GM10248 (cell line): ENCODE measurements around the gene PLCD4.
A peak's percentile ranks its signal among the peaks of the same experiment; 100 is the strongest.

ENCODE experiments used
- CTCF ChIA-PET: fragments of 300-600 bp; sonication (Branson Sonifier 250); formaldehyde crosslinking; extraction: SDS; loops from one replicate; lab custom pipeline; 2021; ENCODE audit warnings: antibody characterized with exemption; lab: Yijun Ruan, JAX
- POLR2A ChIA-PET: fragments of 350-650 bp; sonication (Branson Sonifier 250); formaldehyde crosslinking; extraction: SDS; loops from one replicate; lab custom pipeline; 2020; ENCODE audit warnings: antibody characterized with exemption; lab: Yijun Ruan, JAX
- DNase-seq: peaks from one replicate; pipeline ENCODE4 v3.0.0; 2012; ENCODE audit errors: extremely low spot score
- TF ChIP-seq, protein P1 (sequence below): IDR thresholded peaks from 2 replicates; pipeline ENCODE4 v1.5.1; 2012; ENCODE audit warnings: mild to moderate bottlenecking, low read depth; ENCODE audit errors: extremely low read depth, missing control alignments, control extremely low read depth

The PLCD4 gene

DNA sequence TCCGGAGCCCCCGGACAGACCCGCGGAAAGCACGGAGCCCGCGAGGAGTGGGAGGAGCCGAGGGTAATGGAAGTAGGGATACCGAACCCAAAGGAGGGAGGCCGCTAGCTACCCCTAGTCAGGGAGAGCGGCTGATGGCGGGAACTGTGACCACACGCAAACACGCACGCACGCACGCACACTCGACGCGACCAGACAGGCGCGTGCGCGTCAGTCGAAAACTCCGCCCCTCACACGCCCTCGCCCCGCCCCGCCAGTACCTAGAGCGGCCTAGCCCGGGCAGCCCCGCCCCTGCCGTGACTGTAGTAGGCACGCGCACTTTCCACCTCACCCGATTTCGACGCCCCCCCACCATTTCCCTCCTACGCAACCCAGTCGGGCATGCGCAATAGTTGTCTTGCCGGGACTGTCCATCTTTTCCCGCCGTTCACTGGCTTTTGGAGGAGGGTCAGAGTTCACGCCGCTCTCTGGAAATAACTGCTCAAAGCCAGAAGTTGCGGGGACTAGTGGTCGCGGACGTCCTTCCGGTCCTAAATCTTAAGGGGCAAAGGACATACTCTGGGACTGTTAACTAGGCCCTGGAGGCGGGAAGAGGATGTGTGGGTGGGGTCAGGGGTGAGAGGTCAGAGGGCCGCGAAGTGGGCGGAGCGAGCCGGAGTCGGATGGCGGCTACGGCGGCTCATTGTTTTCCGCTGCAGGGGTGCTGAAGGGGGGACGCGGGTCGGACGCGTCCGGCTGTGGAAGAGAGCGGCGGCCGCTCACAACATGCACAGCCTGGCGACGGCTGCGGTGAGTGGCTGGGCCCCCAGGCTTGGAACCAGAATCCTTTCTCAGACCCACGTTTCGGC is 39.3 kb upstream of the PLCD4 start, which contains the start of the genes CNOT9 and USP37:
Gene CNOT9, plus strand, starts transcription at position 650 of the 848 bp plus-strand sequence. Its CDS starts 116 bp downstream, at position 766.
Gene USP37, minus strand, starts transcription at position 162 of the 848 bp plus-strand sequence. CDS start 9,698 bp downstream, outside the sequence.
- DNase-seq = peak; percentile 98
- TF ChIP-seq, protein P1, sequence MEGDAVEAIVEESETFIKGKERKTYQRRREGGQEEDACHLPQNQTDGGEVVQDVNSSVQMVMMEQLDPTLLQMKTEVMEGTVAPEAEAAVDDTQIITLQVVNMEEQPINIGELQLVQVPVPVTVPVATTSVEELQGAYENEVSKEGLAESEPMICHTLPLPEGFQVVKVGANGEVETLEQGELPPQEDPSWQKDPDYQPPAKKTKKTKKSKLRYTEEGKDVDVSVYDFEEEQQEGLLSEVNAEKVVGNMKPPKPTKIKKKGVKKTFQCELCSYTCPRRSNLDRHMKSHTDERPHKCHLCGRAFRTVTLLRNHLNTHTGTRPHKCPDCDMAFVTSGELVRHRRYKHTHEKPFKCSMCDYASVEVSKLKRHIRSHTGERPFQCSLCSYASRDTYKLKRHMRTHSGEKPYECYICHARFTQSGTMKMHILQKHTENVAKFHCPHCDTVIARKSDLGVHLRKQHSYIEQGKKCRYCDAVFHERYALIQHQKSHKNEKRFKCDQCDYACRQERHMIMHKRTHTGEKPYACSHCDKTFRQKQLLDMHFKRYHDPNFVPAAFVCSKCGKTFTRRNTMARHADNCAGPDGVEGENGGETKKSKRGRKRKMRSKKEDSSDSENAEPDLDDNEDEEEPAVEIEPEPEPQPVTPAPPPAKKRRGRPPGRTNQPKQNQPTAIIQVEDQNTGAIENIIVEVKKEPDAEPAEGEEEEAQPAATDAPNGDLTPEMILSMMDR = no peak
- POLR2A ChIA-PET = no interaction called here
- CTCF ChIA-PET = no interaction called here

DNA sequence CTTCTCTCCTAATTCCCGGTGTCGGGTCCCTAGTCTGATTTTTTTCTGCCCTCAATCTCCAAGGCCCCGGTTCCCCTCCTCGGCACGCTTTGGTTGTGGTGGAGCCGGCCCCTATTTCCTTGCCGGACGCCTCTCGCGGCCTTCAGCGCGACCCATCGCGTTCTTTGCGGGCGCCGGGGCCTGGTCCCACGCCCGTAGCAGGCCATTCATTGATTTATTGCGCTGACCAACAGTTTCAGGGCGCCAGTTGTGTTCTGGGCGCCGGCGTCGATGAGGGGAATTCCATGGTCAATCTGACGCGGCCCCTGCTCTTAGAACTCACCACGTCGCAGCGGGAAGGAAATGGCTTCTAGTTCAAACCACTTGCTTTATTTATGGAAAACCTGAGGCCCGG is 38.7 kb upstream of the PLCD4 start:
- ChIA-PET POLR2A (no interaction called here), CTCF (no interaction called here)
- DNase-seq = peak; percentile 60
- TF ChIP-seq, protein P1 = no peak

GRCh38 chr2:218569661-218570500 is 37.8 kb upstream of the PLCD4 start:
- POLR2A ChIA-PET = no interaction called here
- CTCF ChIA-PET = interaction anchor here (1.1 to 1.7 kb wide), 2 partner anchors 278 to 297 kb away, joined by 3 to 6 read pairs; no protein-coding TSS in a partner anchor
- TF ChIP-seq, protein P1 = no peak
- DNase-seq = no peak

DNA sequence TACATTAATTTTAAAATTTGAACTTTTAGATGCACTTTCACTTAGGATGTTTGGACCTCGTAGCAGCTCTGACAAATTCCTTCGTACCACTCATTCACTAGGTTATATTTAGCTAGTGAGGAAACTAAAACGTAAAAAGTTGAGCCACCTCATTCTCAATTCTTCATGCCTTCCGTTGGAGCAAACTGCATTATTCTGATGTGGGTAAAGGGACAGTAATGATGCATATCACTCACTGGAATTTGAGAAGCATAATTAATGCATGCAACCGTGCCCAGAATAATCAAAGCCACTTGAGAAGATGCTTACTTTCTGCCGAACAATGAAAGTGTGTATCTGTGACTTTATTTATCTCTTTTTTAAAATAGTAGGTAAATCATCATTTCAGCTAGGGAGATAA is 36.8 kb upstream of the PLCD4 start:
- POLR2A ChIA-PET = no interaction called here
- CTCF ChIA-PET = interaction anchor here (1.1 to 1.7 kb wide), 2 partner anchors 277 to 298 kb away, joined by 3 to 6 read pairs; no protein-coding TSS in a partner anchor
- TF ChIP-seq, protein P1 = no peak
- DNase-seq = no peak

GRCh38 chr2:218576854-218577253 is 30.8 kb upstream of the PLCD4 start:
- TF ChIP-seq, protein P1 = no peak
- no peak for DNase-seq
- CTCF ChIA-PET = interaction anchor here (1.0 to 1.9 kb wide), 6 partner anchors 10 to 270 kb away, joined by 3 to 9 read pairs (median 4); partner anchors contain the start of genes BCS1L and ZNF142
- POLR2A ChIA-PET = no interaction called here

GRCh38 chr2:218577482-218578220 is 30.0 kb upstream of the PLCD4 start:
- ChIA-PET POLR2A (no interaction called here), CTCF (interaction anchor here (0.9 to 1.9 kb wide), 11 partner anchors 10 to 305 kb away, joined by 3 to 9 read pairs (median 3); partner anchors contain the start of genes BCS1L and ZNF142)
- no peak for DNase-seq
- TF ChIP-seq, protein P1 = no peak
